ENCODE results near the gene FAM217B.

Gene FAM217B

DNA sequence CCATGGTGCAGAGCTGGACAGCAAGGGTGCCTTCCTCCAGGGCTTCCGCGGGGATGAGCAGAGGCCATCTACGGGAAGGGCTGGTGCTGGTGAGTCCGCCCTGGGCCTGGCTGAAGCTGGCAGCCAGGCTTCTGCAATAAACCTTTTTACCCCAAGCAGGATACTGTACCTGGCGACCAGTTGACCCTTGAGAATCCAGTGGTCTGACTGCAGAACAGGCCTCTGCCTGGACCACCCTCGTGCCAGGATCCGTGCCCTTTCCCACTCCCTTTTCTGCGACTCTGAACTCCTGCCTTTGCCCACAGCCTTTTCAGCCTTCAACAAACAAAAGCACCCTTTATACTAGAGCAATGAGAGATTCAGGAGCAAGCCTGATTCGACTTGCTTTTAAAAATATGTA is 36.9 kb downstream of the FAM217B start:
- no peak for DNase-seq

DNA sequence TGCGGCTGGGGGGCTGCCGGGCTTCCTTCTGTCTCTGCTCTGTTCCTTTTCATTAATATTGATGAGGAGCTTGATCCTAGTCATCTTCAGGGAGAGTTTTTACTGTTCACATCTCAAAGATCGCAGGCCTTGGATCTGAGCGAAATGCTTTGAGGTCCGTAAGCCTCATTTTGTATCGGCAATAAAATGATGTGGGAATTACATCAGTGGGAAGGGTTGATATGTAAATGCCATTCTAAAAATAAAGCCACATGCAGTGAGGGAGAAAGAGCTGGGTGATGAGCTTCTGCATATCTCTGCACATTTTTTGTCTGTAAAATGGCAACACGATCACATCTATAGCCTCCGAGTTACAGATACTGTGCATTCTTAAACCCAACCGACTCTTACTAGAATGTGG is 42.9 kb downstream of the FAM217B start:
- DNase-seq: no peak

DNA sequence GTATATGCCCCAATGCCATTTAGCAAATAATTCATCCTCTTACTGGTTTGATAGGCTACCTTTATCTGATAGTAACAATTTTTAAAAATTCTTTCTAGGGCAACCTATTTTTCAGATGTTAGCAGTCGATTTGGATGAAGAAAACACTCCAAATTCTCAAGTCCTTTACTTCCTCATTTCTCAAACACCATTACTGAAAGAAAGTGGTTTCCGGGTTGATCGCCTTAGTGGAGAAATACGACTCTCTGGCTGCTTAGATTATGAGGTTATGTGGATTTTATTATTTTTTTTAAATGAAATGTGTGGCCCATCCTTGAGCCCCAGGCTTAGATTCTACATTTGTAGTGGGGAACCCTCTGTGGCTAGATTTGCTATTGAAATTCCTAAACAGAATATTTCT is 44.4 kb downstream of the FAM217B start:
- DNase-seq: no peak

DNA sequence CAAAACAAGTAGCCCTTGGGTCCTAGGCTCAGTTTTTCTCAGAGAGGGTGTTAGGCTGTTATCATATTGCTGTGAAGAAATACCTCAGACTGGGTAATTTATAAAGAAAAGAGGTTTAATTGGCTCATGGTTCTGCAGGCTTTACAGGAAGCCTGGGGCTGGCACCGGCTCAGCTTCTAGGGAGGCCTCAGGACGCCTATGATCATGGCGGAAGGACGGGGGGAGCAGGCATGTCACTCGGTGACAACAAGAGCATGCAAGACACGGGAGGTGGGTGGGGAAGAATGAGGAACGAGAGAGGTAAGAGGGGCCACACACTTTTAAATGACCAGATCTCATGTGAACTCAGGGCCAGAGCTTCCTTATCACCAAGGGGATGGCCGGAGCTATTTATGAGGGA is 45.0 kb downstream of the FAM217B start:
- DNase-seq: no peak

DNA sequence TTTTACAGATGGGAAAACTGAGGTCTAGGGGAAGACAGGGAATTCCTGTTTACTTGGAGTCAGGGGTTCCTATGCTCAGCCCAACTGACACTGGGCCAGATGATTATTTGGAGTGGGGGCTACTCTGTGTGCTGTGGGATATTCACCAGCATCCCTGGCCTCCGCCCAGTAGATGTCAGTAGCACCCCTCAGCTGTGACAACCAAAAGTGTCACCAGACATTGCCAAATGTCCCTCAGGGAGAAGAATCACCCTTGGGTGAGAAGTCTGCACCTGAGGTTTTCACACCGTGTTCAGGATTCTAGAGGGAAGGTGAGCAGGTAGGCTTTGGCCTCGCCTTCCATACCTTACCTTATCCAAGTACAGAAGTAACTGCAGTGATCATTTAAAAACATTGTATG is 45.7 kb downstream of the FAM217B start:
- no peak for DNase-seq

DNA sequence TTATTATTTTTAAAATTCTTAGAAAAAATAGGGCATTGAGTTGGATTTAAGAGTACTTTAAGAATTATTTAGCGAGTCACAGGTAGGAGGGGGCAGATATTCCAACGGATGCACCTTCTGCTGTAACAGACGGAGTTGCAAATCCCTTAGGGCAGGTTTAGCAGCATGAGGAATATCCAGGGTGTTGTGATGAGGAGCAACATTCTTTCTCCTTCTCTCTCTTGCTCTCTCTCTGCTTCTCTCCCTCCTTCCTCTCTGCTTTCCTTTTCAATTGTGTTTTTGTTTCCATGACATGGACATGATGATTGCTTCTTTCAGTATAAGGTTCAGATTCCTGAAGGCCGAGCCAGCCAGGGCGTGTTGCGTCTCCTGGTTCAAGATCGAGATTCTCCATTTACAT is 46.9 kb downstream of the FAM217B start:
- no peak for DNase-seq

DNA sequence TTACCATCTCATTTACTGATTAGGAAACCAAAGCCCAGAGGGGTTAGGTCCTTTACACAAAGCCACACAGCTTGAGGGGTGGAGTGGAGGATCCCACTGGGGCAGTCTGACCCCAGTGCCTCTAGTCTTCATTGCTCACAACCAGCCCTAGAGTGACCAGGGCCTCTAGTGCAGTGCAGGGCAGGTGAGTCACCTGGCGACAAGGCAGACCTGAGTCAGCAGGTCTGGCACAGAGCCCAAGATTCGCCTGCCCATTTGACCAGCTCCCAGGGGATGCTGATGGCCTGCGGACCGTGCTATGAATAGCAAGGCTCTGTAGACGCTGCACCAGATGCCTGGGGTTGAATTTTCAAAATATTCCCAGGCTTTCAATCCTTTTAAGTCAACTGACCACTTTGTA is 48.0 kb downstream of the FAM217B start:
- DNase-seq: no peak

DNA sequence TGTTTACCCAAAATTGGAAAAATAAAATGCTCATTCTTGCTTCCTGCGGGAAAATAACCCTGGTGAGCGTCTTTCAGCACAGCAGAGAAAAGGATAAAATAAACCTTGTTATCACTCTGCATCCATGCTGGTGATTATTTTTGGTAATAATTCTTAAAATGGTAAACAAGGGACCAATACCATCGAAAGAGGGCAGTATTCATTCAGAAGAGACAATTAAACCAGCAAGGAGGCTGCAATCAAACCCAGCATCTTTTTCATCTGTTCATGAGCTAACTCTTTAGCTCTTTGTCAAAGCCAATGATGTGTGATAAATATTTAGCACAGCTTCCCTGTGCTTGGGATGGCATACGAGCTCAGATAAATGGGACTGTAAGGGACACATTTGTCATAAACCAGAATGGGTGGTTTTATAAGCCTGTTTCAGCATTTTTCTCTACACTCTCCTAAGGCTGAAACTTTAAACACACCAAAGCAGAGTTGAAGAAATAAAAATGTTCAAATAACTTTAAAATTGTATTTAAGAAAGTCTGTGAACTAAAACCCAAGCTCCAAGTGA is 52.4 kb downstream of the FAM217B start:
- no peak for DNase-seq

DNA sequence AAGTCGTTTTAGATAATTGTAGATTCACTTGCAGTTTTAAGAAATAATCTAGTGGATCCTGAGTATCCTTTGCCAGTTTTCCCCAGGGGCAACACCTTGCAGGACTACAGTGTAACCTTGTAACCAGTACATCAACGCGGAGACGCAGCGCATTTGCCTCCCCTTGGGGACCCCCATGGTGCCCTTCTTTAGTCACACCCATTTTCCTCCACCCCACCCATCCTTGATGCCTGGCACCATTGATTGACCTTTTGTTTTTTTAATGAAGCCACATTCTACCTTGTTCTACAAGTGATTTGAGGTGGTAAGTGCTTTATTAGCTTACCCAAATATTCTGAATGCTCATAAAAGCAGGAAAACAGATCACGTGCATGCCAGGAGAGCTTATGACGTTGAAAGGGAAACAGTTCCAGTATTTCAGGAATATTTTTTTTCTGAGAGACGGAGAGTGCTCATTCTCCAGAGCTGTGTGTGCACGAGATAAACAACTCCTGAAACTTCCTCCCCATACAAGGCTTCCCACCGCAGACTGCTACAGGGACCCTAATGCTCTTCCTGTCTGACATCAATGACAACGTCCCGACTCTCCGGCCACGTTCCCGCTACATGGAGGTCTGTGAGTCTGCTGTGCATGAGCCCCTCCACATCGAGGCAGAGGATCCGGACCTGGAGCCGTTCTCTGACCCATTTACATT is 53.7 kb downstream of the FAM217B start:
- no peak for DNase-seq

DNA sequence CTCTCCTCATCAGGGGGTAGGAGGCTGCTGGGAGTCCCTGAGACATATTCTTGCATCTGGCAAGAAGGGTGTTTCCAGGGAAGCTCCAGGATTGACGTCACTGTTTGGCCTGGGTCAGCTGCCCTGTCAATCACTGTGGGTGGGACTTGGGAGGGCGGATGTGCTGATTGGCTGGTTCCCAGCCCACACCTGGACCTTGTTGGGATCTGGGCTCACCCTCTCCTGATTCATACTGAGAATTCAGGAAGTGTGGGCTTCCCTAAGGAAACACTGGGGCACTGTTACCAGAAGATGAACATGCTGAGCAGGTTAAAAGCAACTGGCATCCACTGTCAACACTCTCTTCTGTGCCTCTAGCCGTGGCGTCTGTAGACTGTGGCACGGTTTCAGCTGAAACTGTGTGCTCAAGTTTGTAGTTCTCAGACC is 54.5 kb downstream of the FAM217B start:
- DNase-seq: no peak

DNA sequence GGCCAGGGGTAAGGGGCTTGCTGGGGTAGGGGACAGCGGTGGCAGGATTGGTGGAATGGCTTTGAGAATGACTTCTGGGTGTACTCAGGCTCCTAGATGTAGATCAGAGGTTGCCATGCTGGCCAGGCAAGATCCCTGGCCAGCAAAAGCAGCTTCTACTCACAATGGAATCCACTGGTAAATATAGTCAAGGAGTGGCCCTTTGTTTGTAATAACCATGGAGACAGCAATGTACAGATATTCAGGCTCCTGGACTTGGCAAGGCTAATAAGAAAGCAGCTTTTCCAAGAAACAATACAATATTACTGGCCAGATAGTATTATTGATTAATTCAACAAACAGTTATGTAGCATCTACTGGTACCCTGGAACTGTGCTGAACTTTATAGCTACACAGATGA is 55.9 kb downstream of the FAM217B start:
- DNase-seq: no peak

DNA sequence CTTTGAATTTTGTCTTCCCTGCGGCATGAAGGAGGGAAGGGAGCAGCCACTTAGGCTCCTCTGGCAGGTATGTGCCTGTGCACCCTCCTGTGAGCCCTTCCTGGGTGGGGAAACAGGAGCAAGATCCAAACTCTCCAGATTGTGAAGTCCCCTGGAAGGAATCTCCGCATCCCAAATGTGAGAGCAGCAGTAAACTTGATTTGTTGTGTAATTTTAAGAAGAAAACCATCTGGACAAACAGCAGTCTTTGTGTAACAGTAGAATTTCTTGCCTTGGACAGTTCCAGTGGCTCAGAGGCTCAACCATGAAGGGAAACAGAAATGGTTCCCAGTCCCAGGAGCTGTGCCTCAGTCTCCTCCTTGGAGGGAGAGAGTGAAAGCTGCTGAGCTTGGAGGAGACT is 57.7 kb downstream of the FAM217B start:
- no peak for DNase-seq
